ENCODE results near the gene SMIM10L2A.
"Not testable (repeated sequence)": the region's sequence is repeated elsewhere in the genome, so short reads cannot be mapped to it uniquely, and the experiment has no call there.

Gene SMIM10L2A

GRCh38 chrX:135421932-135422809 is at the start of gene SMIM10L2A:
Gene SMIM10L2A, plus strand, starts transcription at chrX:135421944. Its CDS starts 188 bp downstream, at chrX:135422132.
- DNase-seq = no peak

DNA sequence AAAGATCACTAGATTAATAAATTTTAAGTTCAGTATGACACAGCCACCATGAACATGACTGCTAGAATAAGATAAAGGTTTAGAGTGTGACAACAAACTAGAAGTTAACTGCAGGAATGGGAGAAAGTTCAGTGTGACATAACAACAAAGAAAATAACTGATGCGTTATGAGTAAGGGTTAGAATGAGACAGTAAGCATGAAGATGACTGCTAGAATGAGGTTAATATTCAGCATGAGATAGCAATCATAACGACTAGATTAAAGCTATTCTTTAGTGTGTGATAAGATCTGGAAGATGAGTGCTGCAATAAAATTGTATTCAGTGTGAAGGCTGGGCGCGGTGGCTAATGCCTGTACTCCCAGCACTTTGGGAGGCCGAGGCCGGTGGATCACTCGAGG is 48.4 kb upstream of the SMIM10L2A start:
- no peak for DNase-seq

DNA sequence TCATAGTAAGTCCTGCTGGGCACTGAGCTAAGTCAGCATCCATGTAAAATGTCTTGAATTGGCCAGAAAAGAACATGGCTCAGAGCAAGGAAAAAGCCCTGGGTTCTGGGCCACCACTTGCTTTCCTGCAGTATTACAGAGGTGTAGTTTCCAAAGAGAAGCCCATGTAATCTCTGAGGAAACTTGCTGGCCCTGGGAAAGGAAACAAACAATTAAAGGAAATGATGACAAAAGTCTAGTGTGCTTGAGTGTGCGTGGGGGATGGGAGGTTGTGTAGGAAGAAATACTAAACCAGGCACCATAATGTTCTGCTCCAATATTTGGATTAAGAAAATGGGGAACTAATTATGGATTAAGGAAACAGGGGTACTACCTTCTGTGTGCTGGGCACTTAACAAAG is 39.5 kb upstream of the SMIM10L2A start:
- DNase-seq = no peak

- no peak for DNase-seq
Observed at GRCh38 chrX:135383249-135383648, 38.5 kb upstream of the SMIM10L2A start.

DNA sequence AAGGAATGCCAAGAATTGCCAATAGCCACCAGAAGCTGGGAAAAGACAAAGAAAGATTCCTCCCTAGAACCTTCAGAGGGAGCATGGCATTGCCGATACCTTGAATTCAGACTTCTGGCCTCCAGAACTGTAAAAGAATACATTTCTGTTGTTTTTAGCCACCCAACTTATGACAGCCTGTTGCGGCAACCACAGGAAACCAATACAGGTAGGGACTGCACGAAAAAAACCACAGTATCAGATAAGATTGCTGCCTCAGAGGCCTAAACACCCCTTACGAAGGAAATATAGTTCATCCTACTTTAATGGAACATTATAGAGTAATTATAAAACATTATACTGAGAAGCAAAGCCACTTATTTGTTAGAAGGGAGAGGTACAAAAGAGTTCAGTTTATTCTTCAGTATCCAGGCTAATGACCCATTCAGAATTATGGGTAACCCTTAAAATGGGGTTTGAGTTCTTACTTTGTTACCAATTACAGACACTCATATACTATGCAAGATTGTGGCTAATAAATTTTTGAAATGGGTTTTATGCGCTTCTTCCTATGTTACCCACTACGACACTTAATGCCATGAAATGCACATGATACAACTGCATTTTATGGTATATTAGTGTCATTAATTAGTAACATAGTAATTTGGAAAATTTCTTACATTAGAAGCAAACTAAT is 37.4 kb upstream of the SMIM10L2A start:
- DNase-seq = no peak

DNA sequence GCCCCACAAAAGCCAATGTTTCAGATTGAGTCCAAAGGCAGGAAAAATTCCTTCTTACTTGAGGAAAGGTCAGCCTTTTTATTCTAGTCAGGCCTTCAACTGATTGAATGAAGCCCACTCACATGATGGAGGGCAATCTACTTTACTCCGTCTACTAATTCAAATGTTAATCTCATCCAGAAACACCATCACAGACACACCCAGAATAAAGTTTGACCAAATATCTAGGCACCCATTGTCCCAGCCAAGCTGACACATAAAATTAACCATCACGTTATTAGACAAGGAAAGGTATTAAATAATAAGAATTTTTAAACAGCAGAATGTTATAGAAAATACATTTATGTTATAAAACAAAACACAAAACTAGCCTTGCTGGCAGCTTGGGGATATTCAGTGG is 32.9 kb upstream of the SMIM10L2A start:
- DNase-seq = no peak

DNA sequence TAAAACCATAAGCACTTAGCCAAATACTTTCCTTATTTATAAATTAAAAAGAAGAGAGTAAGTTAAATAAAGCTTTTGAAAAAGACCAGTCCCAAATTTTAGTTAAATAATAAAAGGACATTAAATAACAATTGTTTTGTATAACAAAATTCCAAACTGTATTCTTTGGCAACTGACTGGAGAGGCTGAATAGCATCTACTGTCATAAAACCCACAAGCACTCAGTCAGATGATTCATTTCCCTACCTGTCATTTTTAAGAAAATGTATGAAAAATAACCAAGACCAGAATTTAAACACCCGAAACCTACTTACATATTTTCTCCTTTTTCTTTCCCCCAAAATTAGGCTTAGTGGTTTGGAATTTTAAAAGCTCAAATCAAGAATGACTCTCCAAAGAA is 32.5 kb upstream of the SMIM10L2A start:
- no peak for DNase-seq

GRCh38 chrX:135389717-135390116 is 32.0 kb upstream of the SMIM10L2A start:
- DNase-seq = peak; percentile 57

DNA sequence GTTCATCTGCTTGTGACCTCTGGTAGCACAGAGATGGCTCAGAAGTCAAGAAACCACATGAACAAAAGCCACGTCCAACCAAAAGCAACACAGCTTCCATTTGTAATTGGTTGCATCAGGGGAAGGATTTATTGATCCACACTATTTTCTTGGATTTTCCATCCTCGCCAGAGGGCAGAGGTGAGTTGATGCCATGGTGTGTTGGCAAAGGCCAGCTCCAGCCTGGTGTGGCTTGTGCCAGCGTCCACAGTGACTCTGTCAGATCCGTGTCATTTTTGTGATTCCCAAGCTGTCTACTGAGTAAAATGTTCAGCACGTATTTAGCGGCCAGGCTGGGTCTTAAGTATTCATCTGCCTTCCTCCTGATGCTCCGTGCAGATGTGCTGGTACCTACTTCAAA is 30.0 kb upstream of the SMIM10L2A start:
- DNase-seq = no peak

DNA sequence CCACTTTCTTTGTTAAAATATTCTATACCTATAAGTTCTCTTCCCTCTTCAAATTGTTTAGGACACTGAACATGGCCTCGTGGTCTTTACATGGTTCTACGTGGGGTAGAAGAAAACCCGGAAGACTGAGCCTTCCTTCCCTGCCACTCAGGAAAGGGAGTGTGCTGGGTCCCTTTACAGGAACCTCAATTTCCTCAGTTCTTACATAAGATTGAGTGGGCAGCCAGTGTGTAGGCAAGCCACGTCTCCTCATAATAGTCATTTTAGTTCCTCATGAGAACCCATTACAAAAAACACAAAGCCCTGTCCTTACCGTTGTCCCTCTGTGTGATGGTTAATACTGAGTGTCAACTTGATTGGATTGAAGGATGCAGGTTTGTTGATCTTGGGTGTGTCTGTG is 28.7 kb upstream of the SMIM10L2A start:
- DNase-seq = no peak

- no peak for DNase-seq
Observed at GRCh38 chrX:135395064-135395463, 26.7 kb upstream of the SMIM10L2A start.

GRCh38 chrX:135396109-135396508 is 25.6 kb upstream of the SMIM10L2A start:
- no peak for DNase-seq

- no peak for DNase-seq
Observed at GRCh38 chrX:135396566-135396965, 25.2 kb upstream of the SMIM10L2A start.

GRCh38 chrX:135397652-135398051 is 24.1 kb upstream of the SMIM10L2A start:
- DNase-seq = no peak

DNA sequence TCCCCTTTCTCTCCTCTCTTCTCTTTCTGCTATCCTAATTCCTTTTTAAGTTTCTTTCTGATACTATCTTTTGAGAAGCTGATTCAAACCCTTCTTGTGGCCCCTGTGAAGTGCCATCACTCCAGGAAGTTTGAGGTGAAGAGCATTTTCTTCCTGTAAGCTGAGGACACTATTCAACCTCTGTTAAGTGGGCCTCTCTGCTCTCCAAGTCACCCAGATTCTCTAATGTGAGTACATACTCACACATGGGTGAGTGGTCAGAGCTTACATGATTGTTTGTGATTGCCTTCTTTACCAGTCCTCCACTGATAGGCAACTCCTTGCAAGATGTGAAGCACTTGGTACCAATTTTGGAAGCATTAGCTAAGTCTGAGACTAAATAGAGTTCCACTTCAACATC is 18.4 kb upstream of the SMIM10L2A start:
- no peak for DNase-seq

DNA sequence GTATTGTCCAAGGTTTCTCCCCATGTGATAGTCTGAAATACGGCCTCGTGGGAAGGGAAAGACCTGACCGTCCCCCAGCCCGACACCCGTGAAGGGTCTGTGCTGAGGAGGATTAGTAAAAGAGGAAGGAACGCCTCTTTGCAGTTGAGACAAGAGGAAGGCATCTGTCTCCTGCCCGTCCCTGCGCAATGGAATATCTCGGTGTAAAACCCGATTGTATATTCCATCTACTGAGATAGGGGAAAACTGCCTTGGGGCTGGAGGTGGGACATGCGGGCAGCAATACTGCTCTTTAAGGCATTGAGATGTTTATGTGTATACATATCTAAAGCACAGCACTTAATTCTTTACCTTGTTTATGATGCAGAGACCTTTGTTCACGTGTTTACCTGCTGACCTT is 15.3 kb upstream of the SMIM10L2A start:
- DNase-seq = not testable (repeated sequence)

GRCh38 chrX:135408794-135409193 is 12.9 kb upstream of the SMIM10L2A start:
- DNase-seq = no peak

GRCh38 chrX:135410861-135411627 is 10.7 kb upstream of the SMIM10L2A start:
- DNase-seq = no peak

- no peak for DNase-seq
Observed at GRCh38 chrX:135411893-135412292, 9.9 kb upstream of the SMIM10L2A start.

- no peak for DNase-seq
Observed at GRCh38 chrX:135416546-135416945, 5.2 kb upstream of the SMIM10L2A start.

GRCh38 chrX:135420831-135421230 is 913 bp upstream of the SMIM10L2A start:
- no peak for DNase-seq

DNA sequence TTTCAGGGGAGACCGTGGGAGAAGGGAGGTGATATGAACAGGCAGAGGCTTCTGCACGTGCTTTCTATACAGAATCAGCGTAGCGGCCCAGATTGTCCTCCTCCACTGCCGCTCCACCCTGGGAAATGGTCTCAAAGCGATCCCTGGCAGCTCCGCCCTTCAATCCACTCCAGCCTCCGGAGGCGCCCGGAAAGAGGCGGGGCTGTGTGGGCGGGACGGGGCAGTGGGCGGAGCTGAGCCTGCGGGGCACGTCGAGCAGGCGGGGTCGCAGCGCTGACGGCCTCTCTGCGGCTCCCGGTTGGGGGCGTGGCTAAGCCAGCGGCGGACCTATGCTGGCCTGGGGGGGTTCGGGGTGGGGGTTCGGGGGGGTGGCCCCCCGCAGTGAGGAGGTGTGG is 210 bp upstream of the SMIM10L2A start:
- DNase-seq = peak; percentile 89

GRCh38 chrX:135422810-135423168 is 1.0 kb downstream of the SMIM10L2A start:
- DNase-seq = not testable (repeated sequence)
